Aorta (tissue), 5 donors: ENCODE results near the gene POP4. TPM values are rescaled to one million over a fixed set of nuclear protein-coding genes. Genes with fewer than 3 reads are reported as not detected.

Experiments used
- ATAC-seq: fragments of 200-7000 bp; cut with Tn5 transposase; one replicate; pipeline ENCODE4 v1.9.1; 2022; ENCODE audit warnings: moderate library complexity; ENCODE audit not compliant: low FRiP score
- DNase-seq, 2 donors: peaks; one replicate each; pipeline ENCODE4 v3.0.0-alpha.2; 2020
- H3K27ac ChIP-seq, 2 donors: one replicate each; pipeline ENCODE4 v1.5.1; 2013; ENCODE audit warnings: low read length in 2 of 2, mild to moderate bottlenecking in 2 of 2, moderate library complexity in 2 of 2, control low read depth in 1 of 2, inconsistent platforms in 1 of 2, low read depth in 1 of 2
- H3K27me3 ChIP-seq, 2 donors: one replicate each; pipeline ENCODE4 v1.6.1; 2013; ENCODE audit warnings: control low read depth in 1 of 2, low read length in 1 of 2, mild to moderate bottlenecking in 1 of 2, moderate library complexity in 1 of 2; ENCODE audit not compliant: insufficient read depth in 2 of 2, control insufficient read depth in 1 of 2
- H3K36me3 ChIP-seq, 2 donors: one replicate each; pipeline ENCODE4 v1.6.1; 2013; ENCODE audit warnings: control low read depth in 1 of 2, low read length in 1 of 2, mild to moderate bottlenecking in 1 of 2; ENCODE audit not compliant: insufficient read depth in 2 of 2, control insufficient read depth in 1 of 2
- H3K4me1 ChIP-seq, 2 donors: one replicate each; pipeline ENCODE4 v1.6.1; 2013; ENCODE audit warnings: low read length in 2 of 2, control low read depth in 1 of 2, mild to moderate bottlenecking in 1 of 2, moderate library complexity in 1 of 2; ENCODE audit not compliant: insufficient read depth in 2 of 2, control insufficient read depth in 1 of 2
- H3K4me3 ChIP-seq, 2 donors: one replicate each; pipeline ENCODE4 v1.5.1; 2013; ENCODE audit warnings: low read length in 2 of 2, control low read depth in 1 of 2, mild to moderate bottlenecking in 1 of 2
- H3K9me3 ChIP-seq: one replicate; pipeline ENCODE4 v1.6.1; 2013; ENCODE audit warnings: mild to moderate bottlenecking, low read length; ENCODE audit not compliant: control insufficient read depth
- WGBS, 2 donors: extraction: QIAGEN DNeasy Blood & Tissue Kit; methylation state at CpG; one replicate each; pipeline ENCODE4 v1.1.7; 2013; 5-methylcytosine and 5-hydroxymethylcytosine counted together
- intact Hi-C, 2 donors: fragments of 100-400 bp; cut with DNase I; formaldehyde crosslinking; loops; one replicate each; pipeline versions ENCODE4 v1.14.2 to v1.15.0; 2022
- polyA plus RNA-seq, 2 donors: library from polyadenylated mRNA; stranded (reverse); fragments of 200-250 nt; gene quantifications; one replicate each; pipeline ENCODE4 v1.2.3, GENCODE V29; 2013
- total RNA-seq, 2 donors: library from RNA; stranded (reverse); fragmentation: NEBNext Ultra II Directional; extraction: Animal tissue kit (Norgen Biotek cat#: 25700); gene quantifications; one replicate each; pipeline ENCODE4 v1.2.1, GENCODE V29; 2021
- donor health status: healthy with polysubstance abuse.
- donor health status: Bipolar disorder and iron deficiency.
- donor health status: DM: no; HTN: no; CAD: no.
- donor health status: DM: no; HTN: no; CAD: no.
- donor health status: DM: yes; HTN: yes; CAD: no.

POP4 gene
- total and polyA plus RNA-seq, 4 donors = 34.2 to 72.5 (median 52.7) TPM

DNA sequence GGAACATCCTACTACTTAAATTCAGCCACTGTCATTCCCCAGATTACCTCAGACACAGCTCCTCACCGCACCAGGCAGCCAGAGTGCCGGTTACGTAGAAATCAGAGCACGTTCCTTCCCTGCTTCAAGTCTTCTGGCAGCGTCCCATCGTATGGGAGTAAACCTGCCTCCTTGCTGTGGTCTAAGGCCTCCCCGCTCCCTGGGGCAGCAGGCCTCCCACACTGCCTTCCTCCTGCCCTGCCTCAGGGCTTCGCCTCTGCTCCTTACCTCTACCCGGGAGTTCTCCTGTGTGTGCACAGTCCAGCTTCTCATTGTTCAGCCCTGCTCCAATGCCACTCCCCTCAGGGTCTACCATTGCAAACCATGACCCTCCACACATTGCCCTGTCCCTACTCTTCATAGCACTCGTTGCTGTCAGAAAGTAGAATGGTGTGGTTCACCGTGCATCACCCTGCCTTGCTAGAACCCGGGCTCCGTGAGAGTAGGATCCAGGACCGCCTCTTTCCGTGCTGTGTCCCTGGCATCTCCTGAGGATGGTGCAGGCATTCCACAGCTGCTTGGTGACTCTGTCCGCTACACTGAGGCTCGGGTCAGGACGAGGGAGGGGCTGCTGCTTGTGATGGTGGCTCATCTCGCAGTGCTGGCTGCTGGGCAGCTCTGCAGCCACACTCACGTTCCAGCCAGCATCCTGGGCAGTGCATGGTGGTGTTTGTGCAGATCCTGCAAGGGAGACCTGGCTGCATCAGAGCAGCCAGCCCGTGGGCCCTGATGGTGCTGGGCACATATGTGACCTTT is 6.9 kb downstream of the POP4 start:
- 89% methylated on average over 21 of the region's 21 CpGs for WGBS, 2 donors
- Histone ChIP-seq H3K4me1 (no peaks in the 10 kb centered on the region), H3K9me3 (no peaks in the 10 kb centered on the region), H3K27me3 (no peaks in the 10 kb centered on the region), H3K36me3 (peaks cover 0 to 19% of the 10 kb centered on the region in 2 donors), H3K27ac (no peak overlapping the region), H3K4me3 (no peak overlapping the region)
- no peak for ATAC-seq
- intact Hi-C loops = loop anchor here in 1 of 2 donors (5.0 kb wide), 1 partner anchor 54 kb away; the partner anchor contains the start of gene PLEKHF1
- peak in 1 of 2 donors; percentile 69 for DNase-seq

DNA sequence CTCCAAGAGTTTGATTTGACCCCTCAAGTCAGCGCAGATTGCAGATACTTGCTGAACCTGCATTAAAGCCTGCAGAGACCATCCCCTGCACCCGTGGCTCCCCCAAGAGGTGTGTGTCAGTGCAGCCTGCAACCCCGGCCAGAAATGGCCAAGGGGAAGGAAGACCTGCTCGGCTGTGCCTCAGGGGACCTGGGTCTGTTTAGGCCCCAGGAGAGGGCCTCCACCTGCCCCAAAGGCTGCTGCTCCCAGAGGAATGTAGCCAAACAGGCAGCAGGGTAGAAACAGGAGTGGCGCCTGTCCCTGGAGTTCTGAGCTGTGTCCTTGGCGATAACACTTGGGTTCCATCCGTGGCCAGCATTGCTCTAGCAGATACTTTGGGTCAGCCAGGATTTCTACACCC is 8.0 kb downstream of the POP4 start:
- Histone ChIP-seq H3K4me3 (no peak overlapping the region), H3K9me3 (no peaks in the 10 kb centered on the region), H3K36me3 (peaks cover 0 to 19% of the 10 kb centered on the region in 2 donors), H3K27me3 (no peaks in the 10 kb centered on the region), H3K27ac (no peak overlapping the region), H3K4me1 (no peaks in the 10 kb centered on the region)
- intact Hi-C loops = loop anchor here in 1 of 2 donors (5.0 kb wide), 1 partner anchor 53 kb away; the partner anchor contains the start of gene PLEKHF1
- WGBS, 2 donors = 89 to 91% methylated on average over 7 of the region's 7 CpGs
- no peak for ATAC-seq
- DNase-seq = peak in 1 of 2 donors; percentile 56

DNA sequence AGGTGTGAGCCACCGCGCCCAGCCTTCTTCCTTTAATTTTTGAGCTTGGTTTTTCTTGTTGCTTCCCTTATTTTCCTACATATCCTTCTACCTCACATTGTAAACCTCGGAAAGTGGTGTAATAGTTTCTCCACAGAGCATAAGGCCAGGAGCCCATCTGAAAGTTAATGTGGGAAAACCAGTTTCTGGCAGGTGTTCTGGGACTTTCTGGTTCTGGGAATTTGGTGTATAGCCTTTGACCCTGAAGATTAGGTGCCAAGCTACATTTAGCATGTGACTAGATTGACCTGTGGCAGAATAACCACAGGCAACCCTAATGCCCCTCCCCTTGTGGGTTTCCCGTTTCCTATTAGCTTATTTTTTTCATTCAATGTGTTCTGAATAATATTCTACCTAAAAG is 8.7 kb downstream of the POP4 start:
- no peak for DNase-seq
- Histone ChIP-seq H3K27ac (no peak overlapping the region), H3K4me3 (no peak overlapping the region), H3K27me3 (no peaks in the 10 kb centered on the region), H3K4me1 (no peaks in the 10 kb centered on the region), H3K36me3 (peaks cover 0 to 19% of the 10 kb centered on the region in 2 donors), H3K9me3 (no peaks in the 10 kb centered on the region)
- WGBS, 2 donors = 87 to 90% methylated on average over 4 of the region's 4 CpGs
- ATAC-seq = no peak
- intact Hi-C loops = loop anchor here in 1 of 2 donors (5.0 kb wide), 1 partner anchor 53 kb away; the partner anchor contains the start of gene PLEKHF1

DNA sequence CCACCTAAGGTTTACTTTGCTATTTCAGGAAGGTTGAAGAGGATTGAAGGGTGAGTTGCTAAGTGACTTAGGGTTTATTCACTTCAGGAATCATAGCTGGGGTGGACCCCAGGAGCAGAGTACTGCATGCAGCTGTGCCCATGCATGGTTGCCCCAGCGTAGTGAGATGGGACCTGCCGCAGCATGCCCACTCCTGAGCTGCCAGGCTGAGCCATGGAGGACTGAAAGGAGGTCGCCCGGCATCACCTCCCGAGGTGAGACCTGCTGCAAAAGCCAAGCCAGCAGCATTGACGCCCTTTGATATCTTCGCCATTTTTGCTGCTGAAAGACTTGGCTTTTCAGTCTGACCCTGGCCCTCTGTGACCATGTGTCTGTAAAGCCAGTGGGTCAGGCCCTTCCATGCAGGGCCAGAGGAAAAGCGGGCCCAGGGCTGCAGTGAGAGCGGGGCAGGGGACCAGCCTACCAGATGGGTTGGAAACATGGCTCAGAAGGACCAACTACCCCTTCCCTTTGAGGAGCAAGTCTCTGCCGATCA is 9.9 kb downstream of the POP4 start:
- Histone ChIP-seq H3K4me3 (no peak overlapping the region), H3K36me3 (peaks cover 0 to 19% of the 10 kb centered on the region in 2 donors), H3K4me1 (no peaks in the 10 kb centered on the region), H3K27me3 (no peaks in the 10 kb centered on the region), H3K27ac (no peak overlapping the region), H3K9me3 (no peaks in the 10 kb centered on the region)
- DNase-seq = peak in 1 of 2 donors; percentile 56
- 91 to 92% methylated on average over 10 of the region's 10 CpGs for WGBS, 2 donors
- intact Hi-C loops = no loop called here
- no peak for ATAC-seq

DNA sequence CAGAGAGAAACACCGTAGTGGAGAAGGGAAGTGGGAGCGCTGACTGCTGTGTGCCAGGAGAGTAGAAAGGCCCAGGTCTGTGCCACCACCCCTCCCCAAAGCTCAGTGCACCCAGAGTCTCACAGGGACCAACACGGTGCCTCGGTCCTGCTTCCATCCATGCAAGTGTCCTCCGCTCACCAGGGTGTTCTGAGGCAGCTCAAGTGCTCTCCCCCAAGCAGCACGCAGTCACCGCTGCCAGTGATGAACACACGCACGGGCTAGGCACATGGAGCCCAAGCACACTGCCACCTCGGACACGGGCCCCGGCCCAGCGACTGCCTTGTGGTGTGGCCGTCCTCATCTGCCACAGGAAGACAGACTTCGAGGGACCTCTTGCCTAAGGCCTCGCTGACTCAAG is 10.5 kb downstream of the POP4 start:
- H3K27me3 ChIP-seq = no peaks in the 10 kb centered on the region
- no peaks in the 10 kb centered on the region for H3K4me1 ChIP-seq
- DNase-seq (peak in 1 of 2 donors; percentile 62), ATAC-seq (no peak)
- H3K27ac ChIP-seq = no peak overlapping the region
- peaks cover 0 to 16% of the 10 kb centered on the region in 2 donors for H3K36me3 ChIP-seq
- no peak overlapping the region for H3K4me3 ChIP-seq
- 88 to 89% methylated on average over 16 of the region's 16 CpGs for WGBS, 2 donors
- H3K9me3 ChIP-seq = no peaks in the 10 kb centered on the region
- intact Hi-C loops = no loop called here

DNA sequence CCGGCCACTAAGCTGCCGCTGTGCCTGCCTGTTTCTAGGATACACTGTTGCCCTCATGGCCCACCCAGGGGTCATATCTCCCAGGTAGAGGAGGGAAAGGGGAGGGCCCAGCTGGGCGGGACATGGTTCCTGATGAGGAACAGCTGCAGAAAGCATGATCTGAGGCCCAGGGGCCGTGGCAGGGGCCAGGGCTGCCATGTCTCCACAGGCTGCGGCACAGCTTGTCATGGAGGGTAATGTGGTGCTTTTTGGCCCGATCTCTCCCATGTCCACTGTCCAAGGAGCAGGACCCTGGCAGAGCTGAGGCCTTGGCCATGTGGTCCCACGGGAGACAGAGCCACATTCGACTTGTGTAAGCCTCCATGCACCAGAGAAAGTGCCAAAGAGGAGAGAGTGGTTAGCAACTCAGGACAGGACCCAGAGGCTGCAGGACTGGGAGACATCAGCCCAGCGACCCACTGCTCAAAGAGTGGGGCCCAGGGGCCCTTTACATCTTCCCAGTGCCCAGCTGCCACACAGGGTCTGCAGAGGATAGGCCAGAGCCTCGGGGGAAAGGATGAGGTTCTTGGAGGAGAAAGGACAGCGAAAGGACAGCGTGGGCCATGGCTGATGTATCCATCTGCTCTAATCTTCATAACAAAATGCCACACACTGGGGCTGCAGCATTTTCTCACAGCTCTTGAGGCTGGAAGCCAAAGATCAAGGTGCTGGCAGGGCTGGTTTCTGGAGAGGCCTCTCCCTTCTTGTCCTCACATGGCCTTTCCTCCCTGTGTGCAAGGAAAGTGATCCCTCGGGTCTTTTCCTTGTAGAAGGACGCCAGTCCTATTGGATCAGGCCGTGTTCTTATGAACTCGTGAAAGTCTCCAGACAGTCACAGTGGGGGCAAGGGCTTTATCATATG is 11.5 kb downstream of the POP4 start:
- WGBS, 2 donors = 72 to 79% methylated on average over 16 of the region's 16 CpGs
- intact Hi-C loops = no loop called here

DNA sequence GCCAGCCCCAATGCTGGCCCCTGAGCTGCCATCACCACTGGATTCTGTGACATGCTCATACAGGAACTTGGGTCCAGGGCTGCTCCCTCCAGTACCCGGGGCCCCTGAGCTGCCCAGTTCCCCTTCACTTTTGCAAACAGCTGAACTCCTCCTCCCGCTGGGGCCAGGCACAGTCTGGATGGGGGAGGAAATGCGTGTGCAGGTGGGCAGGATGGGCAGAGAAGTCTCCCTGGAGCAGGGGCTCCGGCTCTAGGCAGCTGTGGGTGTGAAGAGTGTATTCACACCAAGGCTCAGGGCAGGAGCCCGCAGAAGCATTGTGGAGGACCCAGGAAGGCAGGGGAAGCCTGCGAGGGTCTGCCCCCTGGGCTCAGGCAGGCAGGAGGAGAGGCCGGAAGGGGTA is 12.4 kb downstream of the POP4 start:
- no peak overlapping the region for H3K4me3 ChIP-seq
- peak in 1 of 2 donors; percentile 44 for DNase-seq
- no peaks in the 10 kb centered on the region for H3K4me1 ChIP-seq
- no peak overlapping the region for H3K27ac ChIP-seq
- H3K36me3 ChIP-seq = peaks cover 0 to 2% of the 10 kb centered on the region in 2 donors
- intact Hi-C loops = no loop called here
- no peaks in the 10 kb centered on the region for H3K27me3 ChIP-seq
- ATAC-seq = no peak
- 81 to 83% methylated on average over 7 of the region's 7 CpGs for WGBS, 2 donors
- H3K9me3 ChIP-seq = no peaks in the 10 kb centered on the region

More for the DNA sequence above, 11.5 kb downstream of the POP4 start:
- no peaks in the 10 kb centered on the region for H3K9me3 ChIP-seq
- no peaks in the 10 kb centered on the region for H3K27me3 ChIP-seq
- ATAC-seq = no peak
- no peak overlapping the region for H3K4me3 ChIP-seq
- DNase-seq = peak in 1 of 2 donors; percentile 63
- peaks cover 0 to 8% of the 10 kb centered on the region in 2 donors for H3K36me3 ChIP-seq
- no peaks in the 10 kb centered on the region for H3K4me1 ChIP-seq
- H3K27ac ChIP-seq = no peak overlapping the region

DNA sequence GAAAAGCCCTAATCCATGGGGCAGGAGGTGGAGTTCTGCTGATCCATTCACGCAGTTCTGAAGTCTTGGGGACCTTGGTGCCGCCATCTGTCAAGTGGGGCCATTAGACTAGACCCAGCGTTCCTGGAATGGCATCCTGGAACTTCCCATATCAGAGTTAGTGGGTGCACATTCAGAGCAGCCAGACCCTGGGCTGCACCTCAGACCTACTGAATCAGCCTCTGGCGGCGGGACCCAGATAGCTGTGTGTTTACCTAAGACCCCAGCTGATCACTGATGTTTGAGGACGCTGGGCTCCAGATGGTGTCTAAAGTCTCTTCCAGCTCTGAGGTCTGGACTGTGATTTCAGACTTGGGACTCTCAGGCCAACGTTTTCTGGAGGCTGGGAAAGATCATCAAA is 12.8 kb downstream of the POP4 start:
- no peak for ATAC-seq
- Histone ChIP-seq H3K4me3 (no peak overlapping the region), H3K4me1 (no peaks in the 10 kb centered on the region), H3K9me3 (no peaks in the 10 kb centered on the region), H3K27ac (no peak overlapping the region), H3K27me3 (no peaks in the 10 kb centered on the region), H3K36me3 (peaks cover 0 to 2% of the 10 kb centered on the region in 2 donors)
- peak in 1 of 2 donors; percentile 52 for DNase-seq
- WGBS, 2 donors = 37 to 41% methylated on average over 7 of the region's 7 CpGs
- intact Hi-C loops = no loop called here
